SJCRH30 (cell line): ENCODE data around the gene FUS. TPM values are rescaled to one million over a fixed set of nuclear protein-coding genes. Genes with fewer than 3 reads are reported as not detected.

Experiments used
- DNase-seq, 2 experiments: peaks; one replicate each; pipeline ENCODE4 v3.0.0-alpha.2; 2015 to 2020
- H3K27ac ChIP-seq: fragments of 250-450 bp; sonication (Bioruptor Pico); 2 replicates; pipeline ENCODE4 v1.5.1; 2020; ENCODE audit warnings: mild to moderate bottlenecking, moderate library complexity
- H3K27me3 ChIP-seq: fragments of 250-450 bp; sonication (Bioruptor Pico); 2 replicates; pipeline ENCODE4 v1.5.1; 2020; ENCODE audit warnings: mild to moderate bottlenecking, moderate library complexity
- H3K36me3 ChIP-seq: fragments of 250-450 bp; sonication (Bioruptor Pico); 2 replicates; pipeline ENCODE4 v1.5.1; 2020; ENCODE audit warnings: mild to moderate bottlenecking, moderate library complexity
- H3K4me1 ChIP-seq: fragments of 250-450 bp; sonication (Bioruptor Pico); 2 replicates; pipeline ENCODE4 v1.5.1; 2020; ENCODE audit warnings: mild to moderate bottlenecking, moderate library complexity
- H3K4me3 ChIP-seq: fragments of 250-450 bp; sonication (Bioruptor Pico); 2 replicates; pipeline ENCODE4 v1.5.1; 2020; ENCODE audit warnings: mild to moderate bottlenecking, moderate library complexity
- H3K9me3 ChIP-seq: fragments of 250-450 bp; sonication (Bioruptor Pico); replicated peaks from 2 replicates; pipeline ENCODE4 v1.5.1; 2020; ENCODE audit warnings: mild to moderate bottlenecking, moderate library complexity
- total RNA-seq: library from RNA; depleted of rRNA; stranded (reverse); fragments of >200 nt; shearing (Covaris generic); gene quantifications from 2 replicates; pipeline ENCODE4 v1.2.3, GENCODE V29; 2014; rRNA removed

Gene FUS
- total RNA-seq, 1 experiment from 2014 or later: 111 TPM

DNA sequence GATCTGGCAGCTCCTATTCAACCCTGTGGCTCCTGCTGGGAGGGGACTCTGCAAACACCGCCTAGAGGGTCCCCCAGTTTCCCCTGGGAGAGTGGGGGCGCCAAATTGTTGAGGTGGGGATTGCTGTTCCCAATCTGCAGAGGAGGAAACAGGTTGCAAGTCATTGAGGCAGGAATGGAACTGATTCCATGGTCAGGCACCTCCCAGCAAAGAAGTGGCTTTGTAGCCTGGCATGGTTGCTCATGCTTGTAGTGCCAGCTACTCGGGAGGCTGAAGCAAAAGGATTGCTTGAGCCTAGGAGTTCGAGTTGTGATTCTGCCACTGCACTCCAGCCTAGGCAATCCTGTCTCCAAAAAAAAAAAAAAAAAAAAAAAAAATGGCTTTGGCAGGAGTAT lies 37.2 kb downstream of the FUS start:
- Histone ChIP-seq H3K27me3 (no peaks in the 10 kb centered on the region), H3K4me1 (peaks cover 12% of the 10 kb centered on the region), H3K9me3 (no peaks in the 10 kb centered on the region), H3K36me3 (peaks cover 28% of the 10 kb centered on the region), H3K27ac (no peak overlapping the region), H3K4me3 (no peak overlapping the region)
- no peak for DNase-seq

DNA sequence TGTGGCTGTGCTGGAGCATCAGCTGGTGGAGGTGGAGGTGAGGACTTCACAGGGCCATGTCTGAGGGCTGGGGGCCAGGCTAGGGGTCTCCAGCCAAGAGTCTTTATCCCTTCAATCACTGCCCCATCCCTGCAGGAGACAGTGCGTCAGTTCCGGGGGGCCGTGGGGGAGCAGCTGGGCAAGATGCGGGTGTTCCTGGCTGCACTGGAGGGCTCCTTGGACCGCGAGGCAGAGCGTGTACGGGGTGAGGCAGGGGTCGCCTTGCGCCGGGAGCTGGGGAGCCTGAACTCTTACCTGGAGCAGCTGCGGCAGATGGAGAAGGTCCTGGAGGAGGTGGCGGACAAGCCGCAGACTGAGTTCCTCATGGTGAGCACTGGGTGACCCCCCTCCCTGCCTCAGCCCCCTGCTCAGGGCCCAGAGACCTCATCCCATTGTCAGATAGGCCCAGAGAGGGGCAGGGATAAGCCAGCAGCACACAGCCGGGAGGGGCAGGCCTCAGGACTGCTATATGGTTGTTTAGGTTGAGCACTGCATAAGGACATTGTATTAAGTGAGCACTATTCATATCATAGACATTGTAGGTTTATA lies 39.3 kb downstream of the FUS start:
- DNase-seq: no peak
- H3K36me3 ChIP-seq: peaks cover 40% of the 10 kb centered on the region
- H3K27ac ChIP-seq: no peak overlapping the region
- H3K4me1 ChIP-seq: peaks cover 6% of the 10 kb centered on the region; the same call in 1 of the 2 replicates
- H3K9me3 ChIP-seq: no peaks in the 10 kb centered on the region
- H3K4me3 ChIP-seq: no peak overlapping the region
- no peaks in the 10 kb centered on the region for H3K27me3 ChIP-seq

DNA sequence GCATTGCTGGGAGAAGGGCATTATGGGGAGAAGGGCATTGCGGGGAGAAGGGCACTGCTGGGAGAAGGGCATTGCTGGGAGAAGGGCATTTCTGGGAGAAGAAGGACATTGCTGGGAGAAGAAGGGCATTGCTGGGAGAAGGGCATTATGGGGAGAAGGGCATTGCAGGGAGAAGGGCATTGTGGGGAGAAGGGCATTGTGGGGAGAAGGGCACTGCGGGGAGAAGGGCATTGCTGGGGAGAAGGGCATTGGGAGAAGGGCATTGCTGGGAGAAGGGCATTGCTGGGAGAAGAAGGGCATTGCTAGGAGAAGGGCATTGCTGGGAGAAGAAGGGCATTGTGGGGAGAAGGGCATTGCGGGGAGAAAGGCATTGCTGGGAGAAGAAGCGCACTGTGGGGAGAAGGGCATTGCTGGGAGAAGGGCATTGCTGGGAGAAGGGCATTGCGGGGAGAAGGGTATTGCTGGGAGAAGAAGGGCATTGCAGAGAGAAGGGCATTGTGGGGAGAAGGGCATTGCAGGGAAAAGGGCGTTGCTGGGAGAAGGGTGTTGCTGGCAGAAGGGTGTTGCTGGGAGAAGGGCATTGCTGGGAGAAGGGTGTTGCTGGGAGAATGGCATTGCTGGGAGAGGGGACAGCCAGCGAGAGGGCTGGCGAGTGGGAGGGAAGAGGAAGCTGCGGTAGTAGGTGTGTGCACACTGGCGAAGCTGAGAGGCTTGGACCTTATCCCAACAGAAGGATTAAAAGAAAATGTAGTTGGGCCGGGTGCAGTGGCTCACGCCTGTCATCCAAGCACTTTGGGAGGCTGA lies 41.6 kb downstream of the FUS start:
- no peak for DNase-seq
- Histone ChIP-seq H3K27me3 (no peaks in the 10 kb centered on the region), H3K4me1 (no peaks in the 10 kb centered on the region), H3K27ac (no peak overlapping the region), H3K4me3 (no peak overlapping the region), H3K9me3 (no peaks in the 10 kb centered on the region), H3K36me3 (peaks cover 30% of the 10 kb centered on the region)

DNA sequence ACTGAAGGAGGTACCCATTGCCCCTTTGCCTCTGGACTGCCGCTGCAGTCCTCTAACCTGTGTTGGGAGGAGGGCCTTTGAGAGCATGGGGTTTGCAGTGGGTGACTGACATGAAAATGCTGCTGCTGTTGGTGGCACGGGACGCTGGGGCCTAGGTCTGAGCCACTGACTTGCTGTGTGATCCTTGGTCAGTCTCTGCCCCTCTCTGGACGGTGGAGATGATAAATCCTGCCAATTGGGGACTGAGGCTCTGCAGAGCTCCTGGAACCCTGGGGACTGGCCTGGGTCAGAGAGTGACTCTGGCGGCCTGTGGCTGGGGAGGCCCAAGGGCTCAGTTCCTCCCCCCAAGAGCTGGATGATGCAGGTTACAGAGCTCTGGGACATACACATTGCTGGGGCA lies 43.1 kb downstream of the FUS start:
- Histone ChIP-seq H3K27me3 (no peaks in the 10 kb centered on the region), H3K9me3 (no peaks in the 10 kb centered on the region), H3K27ac (no peak overlapping the region), H3K4me1 (no peaks in the 10 kb centered on the region), H3K36me3 (peaks cover 26% of the 10 kb centered on the region), H3K4me3 (no peak overlapping the region)
- no peak for DNase-seq

DNA sequence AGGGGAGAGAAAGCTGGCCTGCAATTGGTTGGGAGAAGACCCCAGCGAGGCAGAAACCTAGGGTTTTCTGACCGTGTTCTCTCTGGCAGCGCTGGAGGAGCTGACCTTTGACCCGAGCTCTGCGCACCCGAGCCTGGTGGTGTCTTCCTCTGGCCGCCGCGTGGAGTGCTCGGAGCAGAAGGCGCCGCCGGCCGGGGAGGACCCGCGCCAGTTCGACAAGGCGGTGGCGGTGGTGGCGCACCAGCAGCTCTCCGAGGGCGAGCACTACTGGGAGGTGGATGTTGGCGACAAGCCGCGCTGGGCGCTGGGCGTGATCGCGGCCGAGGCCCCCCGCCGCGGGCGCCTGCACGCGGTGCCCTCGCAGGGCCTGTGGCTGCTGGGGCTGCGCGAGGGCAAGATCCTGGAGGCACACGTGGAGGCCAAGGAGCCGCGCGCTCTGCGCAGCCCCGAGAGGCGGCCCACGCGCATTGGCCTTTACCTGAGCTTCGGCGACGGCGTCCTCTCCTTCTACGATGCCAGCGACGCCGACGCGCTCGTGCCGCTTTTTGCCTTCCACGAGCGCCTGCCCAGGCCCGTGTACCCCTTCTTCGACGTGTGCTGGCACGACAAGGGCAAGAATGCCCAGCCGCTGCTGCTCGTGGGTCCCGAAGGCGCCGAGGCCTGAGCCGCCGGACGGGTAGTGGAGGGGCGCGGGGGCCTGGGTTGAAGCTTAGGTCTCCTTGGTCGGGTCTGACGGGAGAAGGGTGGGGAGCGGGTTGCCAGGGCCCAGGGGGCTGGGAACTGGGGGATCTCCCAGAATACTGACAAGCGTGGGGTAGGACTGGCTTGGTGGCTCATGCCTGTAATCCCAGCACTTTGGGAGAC lies 44.4 kb downstream of the FUS start:
- no peaks in the 10 kb centered on the region for H3K4me1 ChIP-seq

DNA sequence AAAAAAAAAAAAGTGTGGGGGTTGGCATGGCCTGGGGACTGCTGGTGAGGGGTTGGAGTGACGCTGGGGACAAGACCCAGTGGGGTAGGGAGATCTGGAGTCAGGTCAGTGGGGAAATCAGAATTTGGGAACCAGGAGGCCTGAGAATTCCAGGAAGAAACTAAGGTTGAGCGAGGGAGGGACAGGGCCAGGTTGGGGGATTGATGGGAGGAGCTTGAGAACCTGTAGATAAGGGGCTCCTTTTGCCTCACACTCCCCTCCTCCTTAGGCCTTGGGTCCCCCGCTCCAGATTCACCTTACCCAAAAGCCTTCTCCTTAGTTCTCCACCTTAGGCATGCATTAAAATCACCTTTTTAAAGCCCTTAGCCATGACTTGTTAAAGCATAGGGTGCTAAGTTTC lies 45.3 kb downstream of the FUS start:
- Histone ChIP-seq H3K27me3 (no peaks in the 10 kb centered on the region), H3K36me3 (peaks cover 12% of the 10 kb centered on the region), H3K4me3 (no peak overlapping the region), H3K27ac (no peak overlapping the region), H3K4me1 (no peaks in the 10 kb centered on the region), H3K9me3 (no peaks in the 10 kb centered on the region)
- no peak for DNase-seq

More for the DNA sequence above, 44.4 kb downstream of the FUS start:
- Histone ChIP-seq H3K36me3 (peaks cover 20% of the 10 kb centered on the region), H3K27me3 (no peaks in the 10 kb centered on the region), H3K9me3 (no peaks in the 10 kb centered on the region), H3K27ac (no peak overlapping the region), H3K4me3 (no peak overlapping the region)
- DNase-seq: no peak

DNA sequence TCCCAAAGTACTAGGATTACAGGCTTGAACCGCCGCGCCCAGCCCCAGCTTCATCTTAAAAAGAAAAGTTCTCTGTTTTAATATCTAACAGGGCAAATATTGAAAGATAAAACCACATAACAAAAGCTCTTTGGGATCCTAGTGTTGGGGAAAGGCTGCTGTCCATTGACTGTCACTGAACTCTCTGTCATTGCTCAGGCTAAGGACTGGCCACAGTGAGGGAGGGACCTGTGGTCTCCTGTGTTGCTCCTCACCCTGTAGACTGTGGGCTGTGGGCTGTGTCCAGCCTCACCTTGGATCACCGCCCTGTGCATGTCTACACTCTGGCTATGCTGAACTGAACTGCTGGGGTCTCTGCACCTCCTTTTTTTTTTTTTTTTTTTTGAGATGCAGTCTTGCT lies 48.3 kb downstream of the FUS start:
- Histone ChIP-seq H3K27ac (no peak overlapping the region), H3K9me3 (no peaks in the 10 kb centered on the region), H3K4me1 (no peaks in the 10 kb centered on the region), H3K4me3 (no peak overlapping the region), H3K36me3 (peaks cover 7% of the 10 kb centered on the region), H3K27me3 (no peaks in the 10 kb centered on the region)
- DNase-seq: no peak

DNA sequence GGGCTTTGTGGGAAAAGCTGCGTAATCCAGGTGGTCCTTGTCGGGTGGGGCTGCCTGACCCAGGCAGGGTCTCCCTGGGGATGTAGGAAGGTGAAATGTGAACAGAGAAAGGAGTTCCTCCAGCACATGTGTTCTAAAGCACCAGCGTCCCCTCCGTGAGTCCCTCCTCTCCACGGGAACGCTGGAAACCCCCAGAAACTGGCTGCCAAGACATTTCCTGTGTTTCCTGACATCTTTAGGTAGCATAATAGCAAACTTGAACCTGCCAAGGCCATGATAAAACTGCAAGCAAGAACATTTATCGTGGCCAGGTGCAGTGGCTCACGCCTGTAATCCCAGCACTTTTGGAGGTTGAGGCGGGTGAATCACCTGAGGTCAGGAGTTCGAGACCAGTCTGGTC lies 49.6 kb downstream of the FUS start:
- no peak overlapping the region for H3K27ac ChIP-seq
- H3K9me3 ChIP-seq: no peaks in the 10 kb centered on the region
- H3K36me3 ChIP-seq: no peaks in the 10 kb centered on the region
- DNase-seq: no peak
- H3K4me1 ChIP-seq: no peaks in the 10 kb centered on the region
- no peaks in the 10 kb centered on the region for H3K27me3 ChIP-seq
- H3K4me3 ChIP-seq: no peak overlapping the region

DNA sequence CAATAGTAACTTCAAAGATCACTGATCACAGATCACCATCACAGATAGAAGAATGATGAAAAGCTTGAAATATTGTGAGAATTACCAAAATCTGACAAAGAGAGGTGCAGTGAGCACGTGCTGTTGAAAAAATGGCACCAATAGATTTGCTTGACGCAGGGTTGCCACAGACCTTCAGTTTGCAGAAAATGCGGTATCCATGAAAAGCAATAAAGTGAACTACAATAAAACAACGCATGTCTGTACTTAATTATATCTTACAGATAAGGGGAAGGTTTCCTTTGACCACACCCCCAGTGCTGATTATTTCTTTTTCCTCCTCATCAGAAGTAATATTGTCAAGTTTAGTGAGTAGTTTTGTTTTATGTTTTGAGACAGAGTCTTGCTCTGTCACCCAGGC lies 58.1 kb downstream of the FUS start:
- Histone ChIP-seq H3K27me3 (no peaks in the 10 kb centered on the region), H3K4me1 (0 out of 2 replicates have a peak, but pooled peaks cover 4% of the 10 kb centered on the region), H3K9me3 (no peaks in the 10 kb centered on the region; the same call in 1 of the 2 replicates), H3K27ac (no peak overlapping the region), H3K4me3 (no peak overlapping the region), H3K36me3 (no peaks in the 10 kb centered on the region)
- DNase-seq: no peak

Other genes with a start within 250 kb of the FUS start
- gene ORAI3, start 231.1 kb upstream of the FUS start, total RNA-seq: 4.0 and 7.0 TPM in 2 replicates
- gene SETD1A, start 222.4 kb upstream of the FUS start, total RNA-seq: 8.9 TPM in 2 replicates
- 2.6 and 3.4 TPM in 2 replicates for gene HSD3B7, start 194.9 kb upstream of the FUS start, total RNA-seq
- gene STX1B, start 169.5 kb upstream of the FUS start, total RNA-seq: 0.94 and 1.4 TPM in 2 replicates
- gene STX4, start 146.6 kb upstream of the FUS start, total RNA-seq: 22.6 and 23.9 TPM in 2 replicates
- gene ZNF668, start 105.9 kb upstream of the FUS start, total RNA-seq: 21.5 and 21.8 TPM in 2 replicates
- 20.3 and 26.4 TPM in 2 replicates for gene ZNF646, start 105.7 kb upstream of the FUS start, total RNA-seq
- gene PRSS53, start 91.2 kb upstream of the FUS start, total RNA-seq: 2.8 and 4.3 TPM in 2 replicates
- gene VKORC1, start 85.3 kb upstream of the FUS start, total RNA-seq: 145 and 149 TPM in 2 replicates
- gene BCKDK, start 71.8 kb upstream of the FUS start, total RNA-seq: 31.2 and 31.8 TPM in 2 replicates
- 38.0 and 42.6 TPM in 2 replicates for gene KAT8, start 62.5 kb upstream of the FUS start, total RNA-seq
- gene PRSS8, start 44.4 kb upstream of the FUS start, total RNA-seq: not detected in 2 replicates
- gene PRSS36, start 30.1 kb upstream of the FUS start, total RNA-seq: 0.43 and 0.51 TPM in 2 replicates
- gene PYCARD, start 22.6 kb downstream of the FUS start, total RNA-seq: not detected in 2 replicates
- gene TRIM72, start 34.0 kb downstream of the FUS start, total RNA-seq: 32.5 and 33.7 TPM in 2 replicates
- gene PYDC1, start 37.0 kb downstream of the FUS start, total RNA-seq: not detected in 2 replicates
- gene ITGAM, start 79.8 kb downstream of the FUS start, total RNA-seq: not detected in 2 replicates
- gene ITGAX, start 175.0 kb downstream of the FUS start, total RNA-seq: not detected in 2 replicates
- gene ITGAD, start 213.2 kb downstream of the FUS start, total RNA-seq: not detected in 2 replicates
- gene COX6A2, start 248.2 kb downstream of the FUS start, total RNA-seq: not detected in 2 replicates